ENCODE measurements around the gene RMDN3.

DNA sequence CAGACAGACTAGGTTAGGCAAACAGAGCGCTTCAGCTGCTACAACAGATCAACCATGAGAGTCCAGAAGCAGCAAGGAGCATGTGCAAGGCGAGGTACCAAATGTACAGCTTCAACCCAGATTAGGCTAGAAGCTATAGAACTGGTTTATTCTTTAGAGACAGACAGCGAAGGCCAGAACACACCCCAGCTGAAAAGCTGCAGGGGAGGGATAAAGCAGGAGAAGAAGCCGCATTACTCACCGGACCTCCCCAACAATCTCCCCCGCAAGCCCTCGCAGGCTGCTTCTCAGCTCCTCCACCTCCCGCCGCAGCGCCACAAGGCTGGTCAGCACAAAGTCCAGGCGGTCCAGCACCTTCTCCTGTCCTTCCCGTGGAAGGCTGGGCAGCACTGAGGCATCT is 3.3 kb downstream of the RMDN3 start:
- TF ChIP-seq, protein P1, sequence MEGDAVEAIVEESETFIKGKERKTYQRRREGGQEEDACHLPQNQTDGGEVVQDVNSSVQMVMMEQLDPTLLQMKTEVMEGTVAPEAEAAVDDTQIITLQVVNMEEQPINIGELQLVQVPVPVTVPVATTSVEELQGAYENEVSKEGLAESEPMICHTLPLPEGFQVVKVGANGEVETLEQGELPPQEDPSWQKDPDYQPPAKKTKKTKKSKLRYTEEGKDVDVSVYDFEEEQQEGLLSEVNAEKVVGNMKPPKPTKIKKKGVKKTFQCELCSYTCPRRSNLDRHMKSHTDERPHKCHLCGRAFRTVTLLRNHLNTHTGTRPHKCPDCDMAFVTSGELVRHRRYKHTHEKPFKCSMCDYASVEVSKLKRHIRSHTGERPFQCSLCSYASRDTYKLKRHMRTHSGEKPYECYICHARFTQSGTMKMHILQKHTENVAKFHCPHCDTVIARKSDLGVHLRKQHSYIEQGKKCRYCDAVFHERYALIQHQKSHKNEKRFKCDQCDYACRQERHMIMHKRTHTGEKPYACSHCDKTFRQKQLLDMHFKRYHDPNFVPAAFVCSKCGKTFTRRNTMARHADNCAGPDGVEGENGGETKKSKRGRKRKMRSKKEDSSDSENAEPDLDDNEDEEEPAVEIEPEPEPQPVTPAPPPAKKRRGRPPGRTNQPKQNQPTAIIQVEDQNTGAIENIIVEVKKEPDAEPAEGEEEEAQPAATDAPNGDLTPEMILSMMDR (IDR thresholded peaks at IDR 0.05), result no peak
- TF ChIP-seq POLR2AphosphoS5 (IDR thresholded peaks at IDR 0.05), result no peak
- TF ChIP-seq POLR2A (IDR thresholded peaks at IDR 0.05), result no peak
- no peak for TF ChIP-seq EP300 (IDR thresholded peaks at IDR 0.05)
